Heart left ventricle (tissue), 13 donors: ENCODE data around the gene MAGI1.

ENCODE experiments used
- POLR2A ChIP-seq, 2 donors: fragments of 450-650 bp; IDR thresholded peaks; one replicate each; pipeline ENCODE4 v1.6.1; 2017; ENCODE audit warnings: antibody characterized with exemption in 2 of 2, mild to moderate bottlenecking in 2 of 2, moderate library complexity in 2 of 2
- TF ChIP-seq, protein P1 (sequence below), 12 donors: fragments of 200-600 bp; sonication (generic) in 4 of 12; IDR thresholded peaks; one replicate each; pipeline versions ENCODE4 v1.5.0 to v1.8.0; 2018 to 2022; ENCODE audit warnings: antibody characterized with exemption in 12 of 12, mild to moderate bottlenecking in 5 of 12
- donor health status: ischemic (EF 13 %, LVEDD 7.1; RV severe dilation, severe dysfunction).
- donor health status: DM: no; HTN: yes; CAD: no.
- donor health status: DM: no; HTN: no; CAD: no.
- donor health status: ischemic (EF 25% LVEDD 6.9; RV normal size, moderate dysfunction).
- donor health status: ischemic (EF 25% LVEDD 5.7; RV mildly dilated, moderate dysfunction).
- donor health status: ischemic (EF 35%, LVEDD 5.7; RV mildly dilated, moderate dysfunction).
- donor health status: nonischemic (EF 11% LVEDD 7.7; RV severe dilation, severe dysfunction).
- donor health status: DM: yes; HTN: yes; CAD: no.
- donor health status: PGD.
- donor health status: ischemic (EF 29% LVEDD 5.4; RV normal size, mild dysfunction).
- donor health status: nonischemic (EF 23%, LVEDD 6.1; RV moderate dilation, normal function).

DNA sequence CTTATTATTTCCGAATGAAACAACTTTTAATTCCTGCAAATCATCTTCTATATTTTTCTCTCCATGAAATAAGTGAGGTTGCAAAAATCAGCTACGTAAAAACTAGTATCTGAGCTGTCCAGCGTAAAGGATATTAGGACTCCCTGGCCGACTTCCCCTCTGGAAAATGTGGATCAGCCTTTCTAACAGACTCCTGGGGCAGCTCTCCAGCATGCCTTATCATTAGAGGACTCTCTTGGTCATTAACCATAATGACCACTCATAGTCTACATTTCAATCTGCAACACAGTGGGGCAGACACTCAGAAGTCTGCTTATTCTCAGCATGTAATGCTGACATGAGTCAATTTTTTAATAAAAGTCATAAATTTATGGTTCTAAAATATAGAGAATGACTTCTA, 130.1 kb downstream of the MAGI1 start:
- TF ChIP-seq, protein P1, sequence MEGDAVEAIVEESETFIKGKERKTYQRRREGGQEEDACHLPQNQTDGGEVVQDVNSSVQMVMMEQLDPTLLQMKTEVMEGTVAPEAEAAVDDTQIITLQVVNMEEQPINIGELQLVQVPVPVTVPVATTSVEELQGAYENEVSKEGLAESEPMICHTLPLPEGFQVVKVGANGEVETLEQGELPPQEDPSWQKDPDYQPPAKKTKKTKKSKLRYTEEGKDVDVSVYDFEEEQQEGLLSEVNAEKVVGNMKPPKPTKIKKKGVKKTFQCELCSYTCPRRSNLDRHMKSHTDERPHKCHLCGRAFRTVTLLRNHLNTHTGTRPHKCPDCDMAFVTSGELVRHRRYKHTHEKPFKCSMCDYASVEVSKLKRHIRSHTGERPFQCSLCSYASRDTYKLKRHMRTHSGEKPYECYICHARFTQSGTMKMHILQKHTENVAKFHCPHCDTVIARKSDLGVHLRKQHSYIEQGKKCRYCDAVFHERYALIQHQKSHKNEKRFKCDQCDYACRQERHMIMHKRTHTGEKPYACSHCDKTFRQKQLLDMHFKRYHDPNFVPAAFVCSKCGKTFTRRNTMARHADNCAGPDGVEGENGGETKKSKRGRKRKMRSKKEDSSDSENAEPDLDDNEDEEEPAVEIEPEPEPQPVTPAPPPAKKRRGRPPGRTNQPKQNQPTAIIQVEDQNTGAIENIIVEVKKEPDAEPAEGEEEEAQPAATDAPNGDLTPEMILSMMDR (IDR thresholded peaks at IDR 0.05): no peak
- no peak for TF ChIP-seq POLR2A (IDR thresholded peaks at IDR 0.05)
